H9 (cell line): ENCODE results near the gene TCERG1L. TPM values are rescaled to one million over a fixed set of nuclear protein-coding genes. Genes with fewer than 3 reads are reported as not detected.

Experiments
- DNase-seq: peaks from one replicate; pipeline ENCODE4 v3.0.0-alpha.2; 2017
- H2AFZ ChIP-seq: one replicate; pipeline ENCODE4 v1.6.1; 2013; ENCODE audit warnings: mild to moderate bottlenecking, low read length, control low read depth, moderate library complexity
- H2AK5ac ChIP-seq: 2 replicates; pipeline ENCODE4 v1.6.1; 2013; ENCODE audit warnings: low read length, control low read depth, mixed read lengths; ENCODE audit not compliant: insufficient read length
- H2BK120ac ChIP-seq: one replicate; pipeline ENCODE4 v1.6.1; 2013; ENCODE audit warnings: low read depth, mild to moderate bottlenecking, low read length, control low read depth, inconsistent platforms; ENCODE audit not compliant: poor library complexity, severe bottlenecking
- H2BK12ac ChIP-seq: 2 replicates; pipeline ENCODE4 v1.6.1; 2013; ENCODE audit warnings: low read length, control low read depth, mixed read lengths, low read depth; ENCODE audit not compliant: insufficient read length
- H2BK15ac ChIP-seq: 2 replicates; pipeline ENCODE4 v1.6.1; 2013; ENCODE audit warnings: low read depth, low read length, control low read depth
- H2BK20ac ChIP-seq: one replicate; pipeline ENCODE4 v1.6.1; 2013; ENCODE audit warnings: low read depth, mild to moderate bottlenecking, low read length, control low read depth, inconsistent platforms; ENCODE audit not compliant: poor library complexity, severe bottlenecking
- H2BK5ac ChIP-seq: 2 replicates; pipeline ENCODE4 v1.6.1; 2013; ENCODE audit warnings: low read length, control low read depth, mixed read lengths; ENCODE audit not compliant: insufficient read length
- H3K14ac ChIP-seq: 2 replicates; pipeline ENCODE4 v1.6.1; 2013; ENCODE audit warnings: low read length, control low read depth; ENCODE audit not compliant: insufficient read depth
- H3K18ac ChIP-seq: 2 replicates; pipeline ENCODE4 v1.6.1; 2013; ENCODE audit warnings: low read depth, mild to moderate bottlenecking, mixed read lengths, low read length, control low read depth; ENCODE audit not compliant: insufficient read length
- H3K23ac ChIP-seq: 2 replicates; pipeline ENCODE4 v1.6.1; 2013; ENCODE audit warnings: low read length, control low read depth, mixed read lengths, low read depth; ENCODE audit not compliant: insufficient read length
- H3K23me2 ChIP-seq: 2 replicates; pipeline ENCODE4 v1.6.1; 2013; ENCODE audit warnings: low read depth, mild to moderate bottlenecking, mixed read lengths, low read length, control low read depth; ENCODE audit not compliant: insufficient read length, poor library complexity, severe bottlenecking
- H3K27ac ChIP-seq: 2 replicates; pipeline ENCODE4 v1.5.1; 2013; ENCODE audit warnings: low read length, control low read depth, mixed read lengths, low read depth; ENCODE audit not compliant: insufficient read length
- H3K27me3 ChIP-seq: 2 replicates; pipeline ENCODE4 v1.6.1; 2013; ENCODE audit warnings: low read length, control low read depth, inconsistent platforms; ENCODE audit not compliant: insufficient read depth
- H3K4ac ChIP-seq: 2 replicates; pipeline ENCODE4 v1.6.1; 2013; ENCODE audit warnings: low read depth, mild to moderate bottlenecking, control low read depth, inconsistent platforms, low read length, moderate library complexity
- H3K4me1 ChIP-seq: 2 replicates; pipeline ENCODE4 v1.6.1; 2013; ENCODE audit warnings: low read length, control low read depth, inconsistent platforms; ENCODE audit not compliant: insufficient read depth
- H3K4me2 ChIP-seq: 2 replicates; pipeline ENCODE4 v1.6.1; 2013; ENCODE audit warnings: low read length, control low read depth, mixed read lengths; ENCODE audit not compliant: insufficient read length, insufficient read depth
- H3K56ac ChIP-seq: 2 replicates; pipeline ENCODE4 v1.6.1; 2013; ENCODE audit warnings: low read depth, mild to moderate bottlenecking, mixed read lengths, low read length, control low read depth; ENCODE audit not compliant: insufficient read length
- H3K79me1 ChIP-seq: 2 replicates; pipeline ENCODE4 v1.6.1; 2013; ENCODE audit warnings: low read depth, mild to moderate bottlenecking, moderate library complexity, low read length, control low read depth, inconsistent platforms; ENCODE audit not compliant: insufficient read depth, poor library complexity, severe bottlenecking
- H3K79me2 ChIP-seq: 2 replicates; pipeline ENCODE4 v1.6.1; 2013; ENCODE audit warnings: low read length, control low read depth, inconsistent platforms; ENCODE audit not compliant: insufficient read depth
- H3K9ac ChIP-seq: 2 replicates; pipeline ENCODE4 v1.6.1; 2013; ENCODE audit warnings: low read length, control low read depth, mixed read lengths; ENCODE audit not compliant: insufficient read length; ENCODE audit errors: extremely low read depth
- H3K9me3 ChIP-seq: one replicate; pipeline ENCODE4 v1.6.1; 2013; ENCODE audit warnings: low read depth, low read length, inconsistent platforms; ENCODE audit not compliant: control insufficient read depth
- H3T11ph ChIP-seq: one replicate; pipeline ENCODE4 v1.6.1; 2013; ENCODE audit warnings: mild to moderate bottlenecking, low read length, control low read depth, inconsistent platforms
- H4K20me1 ChIP-seq: one replicate; pipeline ENCODE4 v1.6.1; 2013; ENCODE audit not compliant: control insufficient read depth, insufficient read length, insufficient read depth
- H4K5ac ChIP-seq: 2 replicates; pipeline ENCODE4 v1.6.1; 2013; ENCODE audit warnings: low read depth, mild to moderate bottlenecking, mixed read lengths, low read length, control low read depth; ENCODE audit not compliant: insufficient read length
- H4K8ac ChIP-seq: replicated peaks from 2 replicates; pipeline ENCODE4 v1.6.1; 2013; ENCODE audit warnings: low read length, control low read depth, mixed read lengths, low read depth; ENCODE audit not compliant: insufficient read length
- H4K91ac ChIP-seq: 2 replicates; pipeline ENCODE4 v1.6.1; 2013; ENCODE audit warnings: low read depth, mild to moderate bottlenecking, moderate library complexity, mixed read lengths, low read length, control low read depth; ENCODE audit not compliant: insufficient read length
- H3K27ac Mint-ChIP-seq, 3 experiments: 2 replicates in 2 of 3; 3 replicates in 1 of 3; pipeline ENCODE4 v1.8.0; 2020 to 2021; ENCODE audit warnings: mixed read lengths in 3 of 3, mild to moderate bottlenecking in 1 of 3, moderate library complexity in 1 of 3
- H3K27me3 Mint-ChIP-seq: 2 replicates; pipeline ENCODE4 v1.8.0; 2021; ENCODE audit warnings: low read depth, mild to moderate bottlenecking, moderate library complexity, mixed read lengths
- H3K36me3 Mint-ChIP-seq, 3 experiments: 2 replicates in 2 of 3; 3 replicates in 1 of 3; pipeline ENCODE4 v1.8.0; 2020 to 2021; ENCODE audit warnings: low read depth in 3 of 3, mixed read lengths in 3 of 3; ENCODE audit not compliant: insufficient read depth in 1 of 3
- H3K4me1 Mint-ChIP-seq, 2 experiments: 2 replicates each; pipeline ENCODE4 v1.8.0; 2020; ENCODE audit warnings: mixed read lengths in 2 of 2
- H3K4me3 Mint-ChIP-seq, 2 experiments: 2 replicates in 1 of 2; 3 replicates in 1 of 2; pipeline ENCODE4 v1.8.0; 2020 to 2021; ENCODE audit warnings: mild to moderate bottlenecking in 2 of 2, mixed read lengths in 2 of 2, moderate library complexity in 1 of 2
- H3K9me3 Mint-ChIP-seq, 2 experiments: 2 replicates in 1 of 2; 3 replicates in 1 of 2; pipeline ENCODE4 v1.8.0; 2020; ENCODE audit warnings: mild to moderate bottlenecking in 2 of 2, mixed read lengths in 2 of 2, moderate library complexity in 1 of 2
- CTCF ChIP-seq: fragments of 200-600 bp; sonication (generic); conservative IDR thresholded peaks from 3 replicates; pipeline ENCODE4 v1.8.0; 2021; ENCODE audit warnings: antibody characterized with exemption, mild to moderate bottlenecking
- WGBS: extraction: QIAGEN DNeasy Blood & Tissue Kit; methylation state at CpG from one replicate; pipeline ENCODE4 v1.1.7; 2013; ENCODE audit warnings: missing lambda C conversion rate, low lambda C conversion rate, mixed read lengths; ENCODE audit not compliant: insufficient read length; ENCODE audit errors: extremely low coverage; 5-methylcytosine and 5-hydroxymethylcytosine counted together
- total RNA-seq: library from RNA; stranded (reverse); gene quantifications from 2 replicates; pipeline ENCODE4 v1.2.1, GENCODE V29; 2021

The TCERG1L gene
- total RNA-seq, 1 experiment from 2014 or later = 3.3 TPM

GRCh38 chr10:131081786-131082185, 229.7 kb downstream of the TCERG1L start:
- no peaks in the 10 kb centered on the region for H4K20me1 ChIP-seq
- no peak for DNase-seq
- Mint-ChIP-seq H3K9me3 (peaks cover 0 to 2% of the 10 kb centered on the region in 2 experiments; a peak in 1 of 5 replicates), H3K27me3 (peaks cover 4% of the 10 kb centered on the region; the same call in 1 of the 2 replicates), H3K4me1 (peaks cover 4 to 7% of the 10 kb centered on the region in 2 experiments), H3K4me3 (no peak overlapping the region), H3K27ac (no peak overlapping the region; a peak in 2 of 7 replicates), H3K36me3 (peaks cover 0 to 2% (median 0%) of the 10 kb centered on the region in 3 experiments; a peak in 2 of 7 replicates)
- no peaks in the 10 kb centered on the region for H3K79me2 ChIP-seq
- H3K79me1 ChIP-seq = no peaks in the 10 kb centered on the region
- H3K4ac ChIP-seq = no peak overlapping the region
- no peak overlapping the region for H4K91ac ChIP-seq
- H3K23me2 ChIP-seq = no peaks in the 10 kb centered on the region
- H2BK120ac ChIP-seq = no peak overlapping the region
- no peak overlapping the region for H3T11ph ChIP-seq
- H2AK5ac ChIP-seq = no peak overlapping the region
- no peaks in the 10 kb centered on the region for H3K9me3 ChIP-seq
- H3K27me3 ChIP-seq = no peaks in the 10 kb centered on the region; the same call in 1 of the 2 replicates
- H2BK5ac ChIP-seq = no peak overlapping the region
- no peak overlapping the region for H3K27ac ChIP-seq
- peak overlapping the region; percentile 54; the same call in 1 of the 2 replicates for H3K14ac ChIP-seq
- H2BK20ac ChIP-seq = no peak overlapping the region
- no peak overlapping the region for H2BK12ac ChIP-seq
- H3K23ac ChIP-seq = no peak overlapping the region
- H3K4me1 ChIP-seq = no peaks in the 10 kb centered on the region
- no peak overlapping the region for H2AFZ ChIP-seq
- no peak overlapping the region for H4K8ac ChIP-seq
- WGBS = no CpG with 5 or more reads among the region's 6 CpGs
- no peak overlapping the region for H4K5ac ChIP-seq
- H3K18ac ChIP-seq = no peak overlapping the region
- no peak overlapping the region for H3K4me2 ChIP-seq
- H3K9ac ChIP-seq = no peak overlapping the region
- no peak overlapping the region for H3K56ac ChIP-seq
- no peak for TF ChIP-seq CTCF
- no peak overlapping the region for H2BK15ac ChIP-seq
